ENCODE results near the gene ARHGAP6.

- no peak for TF ChIP-seq CTCF (IDR thresholded peaks at IDR 0.05)
- no peak for TF ChIP-seq POLR2A (IDR thresholded peaks at IDR 0.05)
Measured at GRCh38 chrX:11138498-11139390, 527.0 kb downstream of the ARHGAP6 start.
